Fibroblast of villous mesenchyme (primary cell): Measurements from ENCODE around the gene GALNT5. TPM values are rescaled to one million over a fixed set of nuclear protein-coding genes. Genes with fewer than 3 reads are reported as not detected.

Experiments
- DNase-seq: peaks from one replicate; pipeline ENCODE4 v3.0.0-alpha.2; 2010; ENCODE audit warnings: low read depth
- H3K4me3 ChIP-seq: 2 replicates; pipeline ENCODE4 v1.5.1; 2011; ENCODE audit warnings: low read depth, mild to moderate bottlenecking, low read length
- CTCF ChIP-seq: IDR thresholded peaks from 2 replicates; pipeline ENCODE4 v1.5.1; 2012; ENCODE audit warnings: low read depth, mild to moderate bottlenecking, low read length; ENCODE audit not compliant: insufficient read depth
- total RNA-seq: library from RNA; depleted of rRNA; stranded (reverse); fragments of >200 nt; gene quantifications from 2 replicates; pipeline ENCODE4 v1.2.3, GENCODE V29; 2012

The GALNT5 gene
- total RNA-seq, 1 donor = 17.3 TPM

- DNase-seq = no peak
Measured at GRCh38 chr2:157311706-157312105, 54.2 kb downstream of the GALNT5 start.

GRCh38 chr2:157312866-157313486, 55.5 kb downstream of the GALNT5 start:
- no peak for TF ChIP-seq CTCF
- no peak overlapping the region for H3K4me3 ChIP-seq
- DNase-seq = no peak

More at GRCh38 chr2:157311706-157312105, 54.2 kb downstream of the GALNT5 start:
- TF ChIP-seq CTCF = no peak
- H3K4me3 ChIP-seq = no peak overlapping the region

GRCh38 chr2:157315901-157316300, 58.4 kb downstream of the GALNT5 start:
- TF ChIP-seq CTCF = no peak
- no peak overlapping the region for H3K4me3 ChIP-seq
- no peak for DNase-seq

- DNase-seq = no peak
- no peak for TF ChIP-seq CTCF
- no peak overlapping the region for H3K4me3 ChIP-seq
Measured at GRCh38 chr2:157318884-157319283, 61.4 kb downstream of the GALNT5 start.

GRCh38 chr2:157319795-157320194, 62.3 kb downstream of the GALNT5 start:
- no peak for DNase-seq
- TF ChIP-seq CTCF = no peak
- no peak overlapping the region for H3K4me3 ChIP-seq

- H3K4me3 ChIP-seq = no peak overlapping the region
- no peak for DNase-seq
- TF ChIP-seq CTCF = no peak
Measured at GRCh38 chr2:157320409-157320808, 62.9 kb downstream of the GALNT5 start.

- no peak overlapping the region for H3K4me3 ChIP-seq
- no peak for DNase-seq
- no peak for TF ChIP-seq CTCF
Measured at GRCh38 chr2:157321466-157321865, 64.0 kb downstream of the GALNT5 start.
